HepG2 (cell line): ENCODE measurements around the gene FTCD. TPM values are rescaled to one million over a fixed set of nuclear protein-coding genes. Genes with fewer than 3 reads are reported as not detected.
"Not testable (repeated sequence)": the region's sequence is repeated elsewhere in the genome, so short reads cannot be mapped to it uniquely, and the experiment has no call there.

Source experiments
- ATAC-seq: fragments of 200-7000 bp; cut with Tn5 transposase; 3 replicates; pipeline ENCODE4 v1.9.1; 2020; ENCODE audit warnings: mild to moderate bottlenecking, moderate library complexity
- BruUV-seq: library from RNA; stranded (reverse); fragments of 400-500 nt; replicated peaks from 2 replicates; lab custom pipeline; 2021; lab: Mats Ljungman, UMichigan
- CTCF ChIA-PET: fragments of 300-600 bp; formaldehyde crosslinking; extraction: SDS; loops from one replicate; lab custom pipeline; 2021; ENCODE audit warnings: low total read pairs, inconsistent platforms, low intra/inter-chr PET ratio; lab: Yijun Ruan, JAX
- POLR2A ChIA-PET: fragments of 350-600 bp; sonication (Branson Sonifier 250); formaldehyde crosslinking; loops from one replicate; lab custom pipeline; 2020; ENCODE audit warnings: antibody characterized with exemption, inconsistent platforms; lab: Yijun Ruan, JAX
- DNase-seq: peaks from one replicate; pipeline ENCODE4 v3.0.0-alpha.2; 2015; ENCODE audit warnings: low spot score
- FAIRE-seq: peaks from 3 replicates; lab custom pipeline; 2011; peaks lifted over from hg19 to GRCh38; lab: Jason Lieb, UNC
- H2AFZ ChIP-seq: one replicate; pipeline ENCODE4 v1.6.1; 2011; ENCODE audit warnings: low read length, inconsistent platforms
- H3K27ac ChIP-seq: fragments of 300-600 bp; 3 replicates; pipeline ENCODE4 v1.8.0; 2011; ENCODE audit warnings: mixed run types, mild to moderate bottlenecking, mixed read lengths, low read length, inconsistent platforms; ENCODE audit not compliant: insufficient read depth; ENCODE audit errors: extremely low read length
- H3K27me3 ChIP-seq, 2 experiments: fragments of 200-600 bp in 1 of 2; 2 replicates in 1 of 2; 3 replicates in 1 of 2; pipeline versions ENCODE4 v1.6.0 to v1.8.0; 2011; ENCODE audit warnings: low read length in 2 of 2, mild to moderate bottlenecking in 2 of 2, moderate library complexity in 2 of 2, inconsistent platforms in 1 of 2; ENCODE audit not compliant: insufficient read depth in 2 of 2, control insufficient read depth in 1 of 2
- H3K36me3 ChIP-seq, 2 experiments: fragments of 200-600 bp in 1 of 2; replicated peaks in 1 of 2; 2 replicates in 1 of 2; 3 replicates in 1 of 2; pipeline versions ENCODE4 v1.5.1 to v1.8.0; 2011; ENCODE audit warnings: low read length in 2 of 2, inconsistent platforms in 1 of 2; ENCODE audit not compliant: insufficient read depth in 2 of 2, control insufficient read depth in 1 of 2
- H3K4me1 ChIP-seq: 2 replicates; pipeline ENCODE4 v1.5.1; 2012; ENCODE audit warnings: low read length, inconsistent platforms; ENCODE audit not compliant: insufficient read depth
- H3K4me2 ChIP-seq: 2 replicates; pipeline ENCODE4 v1.6.0; 2011; ENCODE audit warnings: low read depth, low read length, inconsistent platforms
- H3K4me3 ChIP-seq, 3 experiments: fragments of 200-600 bp in 1 of 3; sonication (generic), shearing (Covaris generic) in 1 of 3; replicated peaks in 1 of 3; 2 replicates each; pipeline ENCODE4 v1.5.1; 2011 to 2016; ENCODE audit warnings: low read length in 3 of 3, inconsistent platforms in 2 of 3, low read depth in 2 of 3, mild to moderate bottlenecking in 2 of 3, control low read depth in 1 of 3, mixed read lengths in 1 of 3; ENCODE audit not compliant: insufficient read depth in 1 of 3
- H3K79me2 ChIP-seq: one replicate; pipeline ENCODE4 v1.6.1; 2011; ENCODE audit warnings: low read length, inconsistent platforms; ENCODE audit not compliant: insufficient read depth
- H3K9ac ChIP-seq: 2 replicates; pipeline ENCODE4 v1.6.0; 2011; ENCODE audit warnings: mild to moderate bottlenecking, low read depth, low read length, inconsistent platforms; ENCODE audit not compliant: insufficient read depth
- H3K9me3 ChIP-seq: 2 replicates; pipeline ENCODE4 v1.5.1; 2012; ENCODE audit warnings: mild to moderate bottlenecking, low read length
- H4K20me1 ChIP-seq: 2 replicates; pipeline ENCODE4 v1.6.0; 2011; ENCODE audit warnings: inconsistent platforms, mild to moderate bottlenecking, low read length, moderate library complexity; ENCODE audit not compliant: insufficient read depth
- ZNF770 ChIP-seq: sonication (generic); formaldehyde crosslinking; IDR thresholded peaks from 2 replicates; pipeline ENCODE4 v1.5.0; 2020; ENCODE audit warnings: mild to moderate bottlenecking, missing genetic modification reagents
- WGBS: methylation state at CpG from one replicate; pipeline ENCODE4 v1.1.6; 2017; ENCODE audit warnings: low lambda C conversion rate; 5-methylcytosine and 5-hydroxymethylcytosine counted together
- in situ Hi-C: cut with HindIII; loops from 2 replicates; pipeline ENCODE4 v1.10.0; 2017; ENCODE audit warnings: low pct_unique_long_range_greater_than_20kb; ENCODE audit not compliant: extremely low pct_ligation_motif_present
- intact Hi-C: fragments of 100-400 bp; cut with micrococcal nuclease; formaldehyde crosslinking; loops from one replicate; pipeline ENCODE4 v1.10.0; 2022; ENCODE audit not compliant: unreplicated experiment
- polyA plus RNA-seq, 8 experiments: library from polyadenylated mRNA; depleted of rRNA in 3 of 8; stranded (reverse) in 7 of 8; unstranded in 1 of 8; fragments of >200 nt; fragmentation: Illumina TruSeq in 4 of 8; extraction: Trizol in 4 of 8; gene quantifications; 2 replicates each; pipeline versions ENCODE4 v1.2.1 to v1.2.3, GENCODE V29; 2011 to 2016; ENCODE audit warnings: low read depth in 4 of 8, missing spikeins in 1 of 8, mixed read lengths in 1 of 8; ENCODE audit not compliant: insufficient read depth in 1 of 8
- total RNA-seq, 5 experiments: library from RNA; depleted of rRNA; stranded (reverse); fragments of >200 nt; fragmentation: Illumina TruSeq; extraction: Trizol; gene quantifications; 2 replicates each; pipeline ENCODE4 v1.2.3, GENCODE V29; 2016; ENCODE audit warnings: low read depth in 1 of 5
- TF ChIP-seq, protein P1 (sequence below): sonication (generic); formaldehyde crosslinking; IDR thresholded peaks from 2 replicates; pipeline ENCODE4 v1.5.1; 2020; ENCODE audit warnings: missing genetic modification reagents, mild to moderate bottlenecking, borderline replicate concordance

FTCD gene
- total and polyA plus RNA-seq, 2 of the 13 experiments (the other 11 are each of a cell fraction or from before 2014, with no cell fraction given) = 75.7 to 105 TPM

DNA sequence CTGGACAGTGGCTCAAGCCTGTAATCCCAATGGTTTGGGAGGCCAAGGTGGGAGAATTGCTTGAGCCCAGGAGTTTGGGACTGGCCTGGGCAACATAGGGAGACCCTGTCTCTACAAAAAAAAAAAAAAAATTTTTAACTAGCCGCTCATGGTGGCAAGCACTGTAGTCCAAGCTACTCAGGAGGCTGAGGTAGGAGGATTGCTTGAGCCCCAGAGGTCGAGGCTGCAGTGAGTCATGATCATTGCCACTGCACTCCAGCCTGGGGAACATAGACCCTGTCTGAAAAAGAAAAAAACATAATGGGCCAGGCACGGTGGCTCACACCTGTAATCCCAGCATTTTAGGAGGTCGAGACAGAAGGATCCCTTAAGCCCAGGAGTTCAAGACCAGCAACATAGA is 23.6 kb upstream of the FTCD start:
- TF ChIP-seq, protein P1, sequence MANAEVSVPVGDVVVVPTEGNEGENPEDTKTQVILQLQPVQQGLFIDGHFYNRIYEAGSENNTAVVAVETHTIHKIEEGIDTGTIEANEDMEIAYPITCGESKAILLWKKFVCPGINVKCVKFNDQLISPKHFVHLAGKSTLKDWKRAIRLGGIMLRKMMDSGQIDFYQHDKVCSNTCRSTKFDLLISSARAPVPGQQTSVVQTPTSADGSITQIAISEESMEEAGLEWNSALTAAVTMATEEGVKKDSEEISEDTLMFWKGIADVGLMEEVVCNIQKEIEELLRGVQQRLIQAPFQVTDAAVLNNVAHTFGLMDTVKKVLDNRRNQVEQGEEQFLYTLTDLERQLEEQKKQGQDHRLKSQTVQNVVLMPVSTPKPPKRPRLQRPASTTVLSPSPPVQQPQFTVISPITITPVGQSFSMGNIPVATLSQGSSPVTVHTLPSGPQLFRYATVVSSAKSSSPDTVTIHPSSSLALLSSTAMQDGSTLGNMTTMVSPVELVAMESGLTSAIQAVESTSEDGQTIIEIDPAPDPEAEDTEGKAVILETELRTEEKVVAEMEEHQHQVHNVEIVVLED = no peak
- peak; percentile 59; the same call in 1 of the 2 replicates for TF ChIP-seq ZNF770 (CRISPR knock-in tag)
- no peak overlapping the region for H3K27ac ChIP-seq
- no peaks in the 10 kb centered on the region; a peak in 1 of 5 replicates for H3K27me3 ChIP-seq
- peaks cover 20% of the 10 kb centered on the region for H3K4me1 ChIP-seq
- no peak overlapping the region for H3K9ac ChIP-seq
- H3K4me3 ChIP-seq = no peak overlapping the region
- no peaks in the 10 kb centered on the region for H3K79me2 ChIP-seq
- 0 out of 2 replicates have a peak, but pooled peaks cover 2% of the 10 kb centered on the region for H4K20me1 ChIP-seq
- H3K36me3 ChIP-seq = no peaks in the 10 kb centered on the region
- no peak for DNase-seq
- H3K9me3 ChIP-seq = no peaks in the 10 kb centered on the region
- no peak for FAIRE-seq
- intact Hi-C loops = no loop called here
- POLR2A ChIA-PET = no interaction called here
- in situ Hi-C loops = no loop called here
- WGBS = 51% methylated on average over 4 of the region's 4 CpGs
- ATAC-seq = no peak
- CTCF ChIA-PET = no interaction called here
- H2AFZ ChIP-seq = no peak overlapping the region
- BruUV-seq = no TSS peak
- no peak overlapping the region for H3K4me2 ChIP-seq

- DNase-seq, BruUV-seq, H3K4me3 ChIP-seq, H3K9ac ChIP-seq, H3K27ac ChIP-seq, CTCF ChIA-PET, H3K79me2 ChIP-seq, H3K36me3 ChIP-seq, H2AFZ ChIP-seq, in situ Hi-C loops, intact Hi-C loops, FAIRE-seq, H3K9me3 ChIP-seq, H4K20me1 ChIP-seq, H3K4me2 ChIP-seq, ATAC-seq, H3K27me3 ChIP-seq, POLR2A ChIA-PET: not testable (repeated sequence)
- 63% methylated on average over 3 of the region's 3 CpGs for WGBS
- H3K4me1 ChIP-seq = peaks cover 12% of the 10 kb centered on the region
Measured at GRCh38 chr21:46176443-46177129, 21.2 kb upstream of the FTCD start.
